ENCODE data around the gene RPA4.

- TF ChIP-seq ZNF671 (CRISPR knock-in tag; IDR thresholded peaks at IDR 0.05), result no peak
- TF ChIP-seq, protein P1, sequence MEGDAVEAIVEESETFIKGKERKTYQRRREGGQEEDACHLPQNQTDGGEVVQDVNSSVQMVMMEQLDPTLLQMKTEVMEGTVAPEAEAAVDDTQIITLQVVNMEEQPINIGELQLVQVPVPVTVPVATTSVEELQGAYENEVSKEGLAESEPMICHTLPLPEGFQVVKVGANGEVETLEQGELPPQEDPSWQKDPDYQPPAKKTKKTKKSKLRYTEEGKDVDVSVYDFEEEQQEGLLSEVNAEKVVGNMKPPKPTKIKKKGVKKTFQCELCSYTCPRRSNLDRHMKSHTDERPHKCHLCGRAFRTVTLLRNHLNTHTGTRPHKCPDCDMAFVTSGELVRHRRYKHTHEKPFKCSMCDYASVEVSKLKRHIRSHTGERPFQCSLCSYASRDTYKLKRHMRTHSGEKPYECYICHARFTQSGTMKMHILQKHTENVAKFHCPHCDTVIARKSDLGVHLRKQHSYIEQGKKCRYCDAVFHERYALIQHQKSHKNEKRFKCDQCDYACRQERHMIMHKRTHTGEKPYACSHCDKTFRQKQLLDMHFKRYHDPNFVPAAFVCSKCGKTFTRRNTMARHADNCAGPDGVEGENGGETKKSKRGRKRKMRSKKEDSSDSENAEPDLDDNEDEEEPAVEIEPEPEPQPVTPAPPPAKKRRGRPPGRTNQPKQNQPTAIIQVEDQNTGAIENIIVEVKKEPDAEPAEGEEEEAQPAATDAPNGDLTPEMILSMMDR (IDR thresholded peaks at IDR 0.05), result no peak
These were observed 45.3 kb downstream of the RPA4 start for GRCh38 chrX:96929036-96929435.
